Neuronal stem cell (in vitro differentiated cells): ENCODE measurements around the gene BCAS3.

Experiments
- DNase-seq: peaks from one replicate; pipeline ENCODE4 v3.0.0-alpha.2; 2013; ENCODE audit warnings: low spot score
- H2AFZ ChIP-seq: one replicate; pipeline ENCODE4 v1.6.1; 2013; ENCODE audit warnings: mild to moderate bottlenecking, low read length, inconsistent platforms
- H2AK5ac ChIP-seq: 2 replicates; pipeline ENCODE4 v1.6.1; 2013; ENCODE audit warnings: low read depth, mild to moderate bottlenecking, inconsistent platforms, low read length, moderate library complexity, mixed read lengths
- H2BK120ac ChIP-seq: 2 replicates; pipeline ENCODE4 v1.6.1; 2013; ENCODE audit warnings: low read depth, mild to moderate bottlenecking, inconsistent platforms, low read length, moderate library complexity, mixed read lengths
- H2BK12ac ChIP-seq: one replicate; pipeline ENCODE4 v1.6.1; 2013; ENCODE audit warnings: low read length, inconsistent platforms
- H2BK15ac ChIP-seq: 2 replicates; pipeline ENCODE4 v1.6.1; 2013; ENCODE audit warnings: mild to moderate bottlenecking, low read length, inconsistent platforms, mixed read lengths
- H2BK5ac ChIP-seq: one replicate; pipeline ENCODE4 v1.6.1; 2013; ENCODE audit warnings: inconsistent platforms, mild to moderate bottlenecking, low read length, moderate library complexity
- H3K14ac ChIP-seq: one replicate; pipeline ENCODE4 v1.6.1; 2013; ENCODE audit warnings: low read length, inconsistent platforms
- H3K18ac ChIP-seq: 2 replicates; pipeline ENCODE4 v1.6.1; 2013; ENCODE audit warnings: low read length, inconsistent platforms
- H3K23ac ChIP-seq: 2 replicates; pipeline ENCODE4 v1.6.1; 2013; ENCODE audit warnings: low read depth, mild to moderate bottlenecking, mixed read lengths, low read length, inconsistent platforms; ENCODE audit not compliant: poor library complexity
- H3K27ac ChIP-seq: replicated peaks from 3 replicates; pipeline ENCODE4 v1.5.1; 2013; ENCODE audit warnings: low read length, inconsistent platforms
- H3K27me3 ChIP-seq, 3 experiments: 2 replicates each; pipeline ENCODE4 v1.6.1; 2013; ENCODE audit warnings: low read length in 3 of 3, mild to moderate bottlenecking in 2 of 3, inconsistent platforms in 1 of 3, low read depth in 1 of 3, mixed read lengths in 1 of 3, moderate library complexity in 1 of 3; ENCODE audit not compliant: control insufficient read depth in 3 of 3, insufficient read depth in 3 of 3
- H3K36me3 ChIP-seq, 2 donors: replicated peaks in 1 of 2; 2 replicates each; pipeline ENCODE4 v1.6.1; 2013; ENCODE audit warnings: low read length in 2 of 2; ENCODE audit not compliant: control insufficient read depth in 2 of 2, insufficient read depth in 2 of 2
- H3K4ac ChIP-seq: 2 replicates; pipeline ENCODE4 v1.6.1; 2013; ENCODE audit warnings: inconsistent platforms, mild to moderate bottlenecking, low read length, moderate library complexity
- H3K4me1 ChIP-seq, 2 donors: 1 replicate in 1 of 2; 2 replicates in 1 of 2; pipeline ENCODE4 v1.6.1; 2013; ENCODE audit warnings: low read length in 2 of 2, low read depth in 1 of 2; ENCODE audit not compliant: control insufficient read depth in 2 of 2, insufficient read depth in 1 of 2
- H3K4me2 ChIP-seq: one replicate; pipeline ENCODE4 v1.6.1; 2013; ENCODE audit warnings: mild to moderate bottlenecking, low read length, inconsistent platforms; ENCODE audit not compliant: insufficient read depth, poor library complexity, severe bottlenecking
- H3K4me3 ChIP-seq, 2 donors: 2 replicates each; pipeline ENCODE4 v1.5.1; 2013; ENCODE audit warnings: low read length in 2 of 2, mild to moderate bottlenecking in 2 of 2, inconsistent platforms in 1 of 2, moderate library complexity in 1 of 2
- H3K79me1 ChIP-seq: one replicate; pipeline ENCODE4 v1.6.1; 2013; ENCODE audit warnings: low read depth, mild to moderate bottlenecking, inconsistent platforms, low read length, moderate library complexity
- H3K9ac ChIP-seq: one replicate; pipeline ENCODE4 v1.6.1; 2013; ENCODE audit warnings: mild to moderate bottlenecking, low read depth, low read length, inconsistent platforms; ENCODE audit not compliant: poor library complexity
- H3K9me3 ChIP-seq, 2 donors: replicated peaks in 1 of 2; 2 replicates each; pipeline versions ENCODE3 to v1.6.1; 2013; ENCODE audit warnings: low read length in 2 of 2, mild to moderate bottlenecking in 2 of 2, inconsistent platforms in 1 of 2, low read depth in 1 of 2, mixed read lengths in 1 of 2, moderate library complexity in 1 of 2; ENCODE audit not compliant: control insufficient read depth in 2 of 2, insufficient read depth in 1 of 2
- H4K8ac ChIP-seq: one replicate; pipeline ENCODE4 v1.6.1; 2013; ENCODE audit warnings: low read depth, mild to moderate bottlenecking, inconsistent platforms, low read length, moderate library complexity
- H4K91ac ChIP-seq: one replicate; pipeline ENCODE4 v1.6.1; 2013; ENCODE audit warnings: low read length, low read depth, mild to moderate bottlenecking, inconsistent platforms; ENCODE audit not compliant: poor library complexity
- WGBS, 2 donors: extraction: QIAGEN DNeasy Blood & Tissue Kit; methylation state at CpG; one replicate each; pipeline ENCODE4 v1.1.7; 2013; ENCODE audit warnings: missing lambda C conversion rate in 2 of 2, mixed read lengths in 1 of 2; ENCODE audit not compliant: insufficient read length in 2 of 2, insufficient replicate concordance in 1 of 2; ENCODE audit errors: extremely low coverage in 2 of 2; 5-methylcytosine and 5-hydroxymethylcytosine counted together

BCAS3 gene

DNA sequence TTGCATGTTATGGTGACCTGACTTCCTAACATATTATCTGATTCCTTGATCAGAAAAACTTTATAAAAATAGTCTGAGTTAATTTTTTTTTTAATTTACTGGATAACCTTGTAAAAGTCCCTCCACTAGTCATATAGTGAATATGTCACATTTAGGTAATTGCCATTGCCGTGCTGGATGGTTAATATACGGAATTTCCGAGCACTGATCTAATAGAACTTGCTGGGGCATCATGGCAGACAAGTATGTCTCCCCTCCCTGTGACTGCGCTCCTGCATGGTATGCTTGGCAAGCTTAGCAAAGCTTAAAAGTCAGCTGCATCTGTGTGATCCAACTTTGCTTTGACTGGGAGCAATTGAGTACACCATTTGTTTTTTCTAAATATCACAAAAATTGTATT lies 482.6 kb downstream of the BCAS3 start:
- DNase-seq = no peak
- H3K4ac ChIP-seq = no peak overlapping the region
- no peaks in the 10 kb centered on the region for H3K27me3 ChIP-seq

DNA sequence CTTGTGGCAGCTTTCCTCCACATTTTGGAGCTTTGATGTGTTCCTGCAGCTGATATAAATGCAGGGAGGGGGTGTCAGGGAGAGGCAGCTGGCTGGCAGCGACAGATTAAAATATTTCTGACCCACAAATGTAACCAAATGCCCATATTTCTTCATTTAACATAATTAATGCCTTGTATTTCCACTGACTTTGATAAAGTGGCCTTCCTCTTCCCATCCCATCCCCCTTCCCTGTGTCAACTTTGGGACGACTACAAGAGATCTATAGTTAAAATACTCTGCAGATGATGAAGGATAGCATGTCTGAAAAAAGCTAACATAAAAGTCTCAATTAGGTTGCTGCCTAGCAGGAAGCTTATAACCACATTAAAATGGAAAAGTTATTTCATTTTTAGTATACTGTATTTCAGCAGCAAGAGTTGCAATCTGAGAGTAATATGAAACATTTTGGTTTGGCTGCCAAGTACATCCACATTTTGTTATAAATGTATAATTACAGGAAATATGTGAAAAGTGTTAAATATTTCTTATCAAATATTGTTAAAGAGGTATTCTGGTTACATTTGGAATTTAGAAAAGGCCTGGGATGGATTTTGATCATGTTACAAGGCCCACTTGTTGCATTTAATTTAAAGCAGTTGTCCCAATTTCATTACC lies 483.3 kb downstream of the BCAS3 start:
- no peak overlapping the region for H2BK120ac ChIP-seq
- no peak overlapping the region for H3K23ac ChIP-seq
- H2BK12ac ChIP-seq = no peak overlapping the region
- no peak overlapping the region for H3K4ac ChIP-seq
- H2BK15ac ChIP-seq = no peak overlapping the region
- H3K27me3 ChIP-seq = no peaks in the 10 kb centered on the region
- no peaks in the 10 kb centered on the region for H3K36me3 ChIP-seq
- H2AFZ ChIP-seq = no peak overlapping the region
- no peak overlapping the region for H3K4me3 ChIP-seq
- H3K9me3 ChIP-seq = peaks cover 2 to 6% of the 10 kb centered on the region in 2 donors
- no peak overlapping the region for H4K8ac ChIP-seq
- H3K18ac ChIP-seq = no peak overlapping the region
- no peak overlapping the region for H3K27ac ChIP-seq
- no peak overlapping the region for H3K4me2 ChIP-seq
- no peak overlapping the region for H2AK5ac ChIP-seq
- WGBS, 2 donors = no CpG with 5 or more reads among the region's 2 CpGs
- H4K91ac ChIP-seq = no peak overlapping the region
- no peak for DNase-seq
- no peaks in the 10 kb centered on the region for H3K79me1 ChIP-seq
- peaks cover 12 to 34% of the 10 kb centered on the region in 2 donors for H3K4me1 ChIP-seq
- H3K14ac ChIP-seq = no peak overlapping the region
- no peak overlapping the region for H3K9ac ChIP-seq
- no peak overlapping the region for H2BK5ac ChIP-seq

More for the DNA sequence above, 482.6 kb downstream of the BCAS3 start:
- H2BK15ac ChIP-seq = no peak overlapping the region
- H3K9me3 ChIP-seq = peaks cover 2 to 6% of the 10 kb centered on the region in 2 donors
- H2BK5ac ChIP-seq = no peak overlapping the region
- WGBS, 2 donors = no CpG with 5 or more reads among the region's 4 CpGs
- no peaks in the 10 kb centered on the region for H3K36me3 ChIP-seq
- no peak overlapping the region for H3K23ac ChIP-seq
- no peak overlapping the region for H3K27ac ChIP-seq
- H2AFZ ChIP-seq = no peak overlapping the region
- H4K8ac ChIP-seq = no peak overlapping the region
- no peak overlapping the region for H3K9ac ChIP-seq
- no peak overlapping the region for H3K14ac ChIP-seq
- H3K4me1 ChIP-seq = peaks cover 12 to 34% of the 10 kb centered on the region in 2 donors
- H2BK12ac ChIP-seq = no peak overlapping the region
- no peaks in the 10 kb centered on the region for H3K79me1 ChIP-seq
- H3K4me2 ChIP-seq = no peak overlapping the region
- H4K91ac ChIP-seq = no peak overlapping the region
- H2BK120ac ChIP-seq = no peak overlapping the region
- H3K4me3 ChIP-seq = no peak overlapping the region
- no peak overlapping the region for H2AK5ac ChIP-seq
- no peak overlapping the region for H3K18ac ChIP-seq

GRCh38 chr17:61161615-61162134 lies 484.0 kb downstream of the BCAS3 start:
- Histone ChIP-seq H2AFZ (peak overlapping the region; percentile 58), H2BK12ac (no peak overlapping the region), H3K4ac (no peak overlapping the region), H3K36me3 (no peaks in the 10 kb centered on the region), H2BK15ac (no peak overlapping the region), H2BK120ac (no peak overlapping the region), H3K9me3 (peaks cover 2 to 6% of the 10 kb centered on the region in 2 donors), H3K4me2 (no peak overlapping the region), H2AK5ac (no peak overlapping the region), H3K4me3 (no peak overlapping the region), H2BK5ac (no peak overlapping the region), H3K27me3 (no peaks in the 10 kb centered on the region), H3K14ac (no peak overlapping the region), H3K23ac (no peak overlapping the region), H3K79me1 (no peaks in the 10 kb centered on the region), H3K27ac (no peak overlapping the region), H3K4me1 (peaks cover 10 to 34% of the 10 kb centered on the region in 2 donors), H3K9ac (no peak overlapping the region), H4K8ac (no peak overlapping the region), H3K18ac (no peak overlapping the region), H4K91ac (no peak overlapping the region)
- WGBS, 2 donors = no CpG with 5 or more reads among the region's 9 CpGs
- DNase-seq = no peak

GRCh38 chr17:61164517-61164916 lies 486.9 kb downstream of the BCAS3 start:
- H2AK5ac ChIP-seq = no peak overlapping the region
- H3K23ac ChIP-seq = no peak overlapping the region
- H4K8ac ChIP-seq = no peak overlapping the region
- no peak for DNase-seq
- no peak overlapping the region for H2BK15ac ChIP-seq
- no peak overlapping the region for H3K4me3 ChIP-seq
- no peak overlapping the region for H2AFZ ChIP-seq
- no CpG with 5 or more reads among the region's 3 CpGs for WGBS, 2 donors
- no peak overlapping the region for H3K18ac ChIP-seq
- H3K4me2 ChIP-seq = no peak overlapping the region
- no peak overlapping the region for H2BK12ac ChIP-seq
- H2BK120ac ChIP-seq = no peak overlapping the region
- H3K27ac ChIP-seq = no peak overlapping the region
- H4K91ac ChIP-seq = no peak overlapping the region
- no peak overlapping the region for H3K4ac ChIP-seq
- H3K9ac ChIP-seq = no peak overlapping the region
- no peak overlapping the region for H3K14ac ChIP-seq
- peaks cover 9 to 13% of the 10 kb centered on the region in 2 donors for H3K4me1 ChIP-seq
- H3K79me1 ChIP-seq = no peaks in the 10 kb centered on the region
- no peak overlapping the region for H2BK5ac ChIP-seq
- H3K36me3 ChIP-seq = no peaks in the 10 kb centered on the region
- H3K9me3 ChIP-seq = peaks cover 2 to 6% of the 10 kb centered on the region in 2 donors
- H3K27me3 ChIP-seq = no peaks in the 10 kb centered on the region
